NCI-H2081 treated with DMSO at 0.1 percent for 48 hours (cell line): Measurements from ENCODE around the gene MEF2C.
A peak's percentile ranks its signal among the peaks of the same experiment; 100 is the strongest.
"Not testable (repeated sequence)": the region's sequence is repeated elsewhere in the genome, so short reads cannot be mapped to it uniquely, and the experiment has no call there.

Source experiments
- DNase-seq: peaks from one replicate; lab custom pipeline; 2025; lab: John Stamatoyannopoulos, UW

The MEF2C gene

DNA sequence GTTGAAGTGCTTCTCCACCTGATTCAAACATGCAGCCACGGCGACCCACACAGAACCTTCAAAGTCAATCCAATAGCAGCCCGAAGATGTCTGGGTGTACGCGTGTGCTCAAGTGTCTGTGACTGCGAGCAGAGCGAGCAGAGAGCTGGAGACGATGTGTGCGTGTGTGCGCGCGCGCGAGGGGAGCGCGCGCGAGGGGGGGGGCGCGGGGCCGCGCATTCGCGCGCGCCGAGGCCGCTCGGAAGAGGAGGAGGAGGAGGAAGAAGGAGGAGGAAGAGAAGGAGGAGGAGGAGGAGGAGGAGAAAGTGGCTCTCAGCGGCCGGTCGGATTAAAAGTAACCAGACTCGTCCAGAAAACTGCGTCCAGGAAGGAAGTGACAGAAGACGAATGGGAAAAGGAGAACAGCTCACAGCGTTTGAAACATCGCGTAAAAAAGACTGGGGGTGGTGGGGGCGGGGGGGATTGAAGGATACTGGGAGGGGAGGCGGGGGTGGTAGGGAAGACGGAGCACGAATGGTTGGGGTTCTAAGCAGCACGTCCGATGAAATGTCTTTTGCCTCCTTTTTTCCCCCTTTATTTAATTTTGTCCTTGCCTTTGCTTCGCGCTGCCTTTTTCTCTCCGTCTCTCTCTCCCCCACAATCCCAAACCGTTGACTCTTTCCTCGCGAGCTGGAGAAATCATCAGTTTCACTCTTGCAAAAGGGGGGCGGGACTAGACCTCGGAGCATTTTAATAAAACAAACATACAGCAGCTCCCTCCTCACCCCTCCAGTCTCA, at the start of gene MEF2C:
TSS of gene MEF2C (minus strand) at position 126 of the 777 bp plus-strand sequence. CDS start 59,396 bp downstream, outside the sequence.
- peak; percentile 21 for DNase-seq

- no peak for DNase-seq
These were observed 49.6 kb upstream of the MEF2C start for GRCh38 chr5:88932541-88932940.

DNA sequence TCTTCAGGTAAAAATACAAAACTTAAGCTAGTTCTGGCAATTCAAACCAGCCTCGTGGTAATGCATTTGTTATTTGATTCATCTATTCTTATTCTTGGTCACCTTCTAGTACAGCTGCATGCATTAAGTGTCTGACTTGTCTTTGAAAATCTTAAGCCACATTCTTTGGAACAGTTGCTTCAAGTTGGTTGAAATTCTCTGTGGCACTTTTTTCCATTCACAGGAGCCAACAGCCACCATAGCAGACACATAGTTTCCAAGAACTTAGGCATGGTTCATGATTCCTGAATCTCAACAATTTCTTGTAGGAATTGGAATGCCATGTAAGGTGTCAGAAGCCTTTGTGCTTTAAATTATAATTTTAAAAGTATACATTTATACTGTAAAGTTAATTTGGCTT, 47.4 kb upstream of the MEF2C start:
- no peak for DNase-seq

GRCh38 chr5:88929385-88929784, 46.4 kb upstream of the MEF2C start:
- no peak for DNase-seq

DNA sequence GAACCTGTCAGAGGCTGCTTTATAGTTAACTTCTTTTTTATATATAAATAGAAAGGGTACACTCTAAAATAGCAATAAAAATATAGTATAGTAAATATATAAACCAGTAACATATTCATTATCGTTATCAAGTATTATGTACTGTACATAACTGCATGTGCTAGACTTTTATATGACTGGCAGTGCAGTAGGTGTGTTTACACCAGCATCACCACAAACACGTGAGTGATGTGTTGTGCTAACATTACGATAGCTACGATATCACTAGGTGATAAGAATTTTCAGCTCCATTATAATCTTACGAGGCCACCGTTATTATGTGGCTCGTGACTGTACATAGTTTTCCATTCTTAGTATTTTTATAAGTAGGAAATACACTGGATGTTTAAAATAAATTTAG, 43.8 kb upstream of the MEF2C start:
- no peak for DNase-seq

DNA sequence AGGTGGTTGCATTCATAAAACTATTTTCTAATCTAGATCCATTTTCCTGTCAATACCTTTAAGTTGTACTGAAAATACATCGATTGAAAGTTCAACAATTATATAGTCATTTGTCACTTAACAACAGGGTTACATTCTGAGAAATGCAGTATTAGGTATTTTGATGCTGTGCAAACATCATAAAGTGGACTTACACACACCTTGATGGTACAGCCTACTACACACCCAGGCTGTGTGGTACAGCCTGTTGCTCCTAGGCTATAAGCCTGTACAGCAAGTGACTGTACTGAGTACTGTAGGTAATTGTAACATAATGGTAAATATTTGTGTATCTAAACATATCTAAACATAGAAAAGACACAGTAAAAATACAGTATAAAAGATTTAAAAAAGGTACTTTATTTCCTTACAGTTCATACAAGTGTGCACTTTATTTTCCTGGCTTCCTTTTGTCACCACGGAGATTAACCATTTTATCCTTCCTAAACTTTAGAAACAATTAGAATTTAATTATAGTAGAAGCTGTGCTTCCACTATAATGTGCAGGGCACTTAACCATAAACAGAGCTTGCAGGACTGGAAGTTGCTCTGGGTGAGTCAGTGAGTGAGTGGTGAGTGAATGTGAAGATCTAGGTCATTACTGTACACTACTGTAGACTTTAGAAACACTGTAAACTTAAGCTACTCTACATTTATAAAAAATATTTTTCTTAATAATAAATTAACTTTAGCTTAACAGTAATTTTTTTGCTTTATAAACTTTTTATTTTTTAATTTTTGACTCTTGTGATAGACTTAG, 42.9 kb upstream of the MEF2C start:
- no peak for DNase-seq

- DNase-seq: no peak
These were observed 41.3 kb upstream of the MEF2C start for GRCh38 chr5:88924330-88924657.

DNA sequence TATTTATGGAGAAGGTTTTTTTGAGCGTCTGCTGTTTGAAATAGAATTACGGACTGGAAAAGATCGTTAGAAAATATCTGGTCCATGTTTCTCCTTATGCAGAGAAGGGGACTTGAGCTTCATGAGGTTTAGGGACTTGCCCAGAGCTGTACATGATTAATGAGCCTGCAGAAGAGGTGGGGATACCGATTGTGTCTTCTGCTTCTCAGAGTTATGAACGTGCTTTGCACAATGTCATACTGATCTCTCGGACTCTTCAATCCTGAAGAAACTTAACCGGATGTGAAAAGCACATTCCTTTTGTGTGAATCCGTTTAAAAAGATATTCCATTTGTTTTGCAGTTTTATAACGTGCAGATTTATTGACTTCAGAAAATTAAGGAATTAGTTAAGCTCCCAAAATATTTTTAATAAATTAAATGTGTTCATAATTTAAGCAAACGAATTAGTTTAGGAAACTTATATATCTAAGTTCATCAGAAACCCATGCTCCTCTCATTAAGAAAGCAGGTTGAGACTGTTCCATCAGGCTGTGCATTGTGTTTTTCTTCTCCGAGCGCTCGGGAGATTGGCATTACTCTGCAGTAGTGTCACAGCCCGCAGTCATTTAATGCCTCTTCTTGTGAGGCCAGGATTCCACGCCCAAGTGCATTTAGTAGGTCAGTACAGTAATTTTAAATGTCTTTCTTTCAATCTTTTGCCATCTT, 40.8 kb upstream of the MEF2C start:
- no peak for DNase-seq

DNA sequence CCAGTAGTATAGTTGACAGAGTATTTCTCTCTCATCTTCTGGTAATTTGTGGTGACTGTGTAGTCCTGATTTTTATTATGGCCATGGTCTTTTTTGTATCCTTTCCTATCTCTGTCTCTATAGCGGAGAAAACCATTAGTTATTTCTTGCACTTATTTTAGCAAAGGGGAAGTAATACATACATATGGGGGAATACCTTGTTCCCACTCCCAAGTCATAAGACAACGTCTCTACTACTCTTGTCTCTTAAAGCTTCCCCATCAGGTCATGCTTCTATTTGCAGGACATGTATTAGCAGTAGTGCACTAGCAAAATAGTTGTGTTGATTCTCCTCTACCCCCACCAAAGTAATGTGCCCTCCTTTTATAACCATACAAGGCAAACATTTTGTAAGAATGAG, 29.8 kb upstream of the MEF2C start:
- DNase-seq: not testable (repeated sequence)

GRCh38 chr5:88911059-88911572, 28.1 kb upstream of the MEF2C start:
- DNase-seq: not testable (repeated sequence)

DNA sequence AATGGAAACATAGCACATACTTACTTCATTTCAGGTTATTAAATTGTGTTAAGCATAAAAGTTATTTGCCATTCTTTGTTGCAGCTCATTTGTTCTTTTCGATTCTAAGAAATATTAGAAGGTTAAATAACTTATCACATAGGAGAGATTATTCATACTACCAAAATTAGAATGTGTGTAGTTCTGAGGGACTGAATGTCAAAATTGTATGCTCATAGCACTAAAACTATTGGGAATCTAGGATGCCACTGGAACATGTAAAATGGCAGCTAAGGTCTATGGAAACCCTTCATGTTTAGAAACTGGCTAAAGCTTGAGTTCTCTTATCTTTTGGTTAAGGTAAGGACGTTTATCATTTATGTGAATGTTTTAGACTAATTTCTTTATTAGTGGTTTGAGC, 21.5 kb upstream of the MEF2C start:
- not testable (repeated sequence) for DNase-seq

- not testable (repeated sequence) for DNase-seq
These were observed 21.0 kb upstream of the MEF2C start for GRCh38 chr5:88903966-88904365.

DNA sequence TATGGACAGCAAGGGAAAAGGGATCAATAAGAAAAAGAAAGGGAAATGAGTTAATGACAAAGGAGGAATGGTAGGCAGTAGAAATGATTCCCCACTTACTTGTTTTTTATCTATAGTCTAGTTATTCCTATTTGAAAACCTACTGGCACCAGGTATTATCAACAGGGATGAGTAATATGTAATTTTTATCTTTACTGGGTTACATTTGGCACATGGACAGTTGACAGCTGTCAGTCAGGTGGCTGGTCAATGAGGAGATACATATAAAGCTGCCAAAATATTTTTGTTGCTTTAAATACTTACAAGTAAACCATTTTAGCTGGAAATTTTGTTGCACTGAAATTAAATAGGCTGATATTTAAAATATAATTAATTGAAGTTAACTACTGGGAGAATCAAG, 18.1 kb upstream of the MEF2C start:
- not testable (repeated sequence) for DNase-seq

- DNase-seq: no peak
These were observed 16.2 kb upstream of the MEF2C start for GRCh38 chr5:88899096-88899737.

DNA sequence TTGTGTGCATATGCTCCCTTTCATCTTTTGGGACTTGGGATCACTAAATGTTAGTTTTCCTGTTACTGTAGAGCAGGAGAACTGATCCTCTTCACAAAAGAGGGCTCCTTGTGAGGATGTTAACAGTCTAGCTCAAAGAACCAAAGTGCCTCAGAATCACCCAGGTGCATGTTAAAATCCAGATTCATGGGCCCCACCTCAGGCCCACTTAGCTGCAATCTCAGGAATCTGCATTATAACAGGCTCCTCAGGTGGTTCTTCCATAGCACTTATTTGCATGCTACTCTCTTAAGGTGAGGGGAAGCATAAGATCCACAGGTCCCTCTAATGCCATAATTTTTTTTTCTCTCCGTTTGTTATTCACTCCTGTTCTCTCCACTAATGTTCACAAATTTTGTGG, 14.8 kb upstream of the MEF2C start:
- DNase-seq: no peak

GRCh38 chr5:88895681-88896501, 12.9 kb upstream of the MEF2C start:
- no peak for DNase-seq

DNA sequence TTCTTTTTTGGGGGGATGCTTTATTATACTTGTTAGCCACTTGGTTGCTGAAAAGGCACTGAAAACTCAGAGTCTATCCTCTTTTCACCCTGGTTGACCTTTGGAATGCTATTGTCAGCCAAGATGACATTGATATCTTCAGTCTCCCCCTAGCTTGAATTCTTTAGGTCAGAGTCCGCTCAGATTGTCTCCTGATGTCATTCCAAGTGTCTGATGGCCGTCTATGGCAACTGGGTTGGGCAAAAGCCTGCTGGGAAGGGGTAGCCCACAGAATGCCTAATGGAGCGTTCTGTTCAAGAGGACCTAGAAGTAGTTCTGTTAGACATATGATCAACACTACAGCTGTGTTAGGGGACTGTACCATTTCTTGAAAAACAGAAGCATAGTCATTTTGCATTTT, 9.7 kb upstream of the MEF2C start:
- DNase-seq: no peak

GRCh38 chr5:88890070-88890781, 7.2 kb upstream of the MEF2C start:
- DNase-seq: no peak

GRCh38 chr5:88889189-88890069, 6.4 kb upstream of the MEF2C start:
- DNase-seq: no peak

DNA sequence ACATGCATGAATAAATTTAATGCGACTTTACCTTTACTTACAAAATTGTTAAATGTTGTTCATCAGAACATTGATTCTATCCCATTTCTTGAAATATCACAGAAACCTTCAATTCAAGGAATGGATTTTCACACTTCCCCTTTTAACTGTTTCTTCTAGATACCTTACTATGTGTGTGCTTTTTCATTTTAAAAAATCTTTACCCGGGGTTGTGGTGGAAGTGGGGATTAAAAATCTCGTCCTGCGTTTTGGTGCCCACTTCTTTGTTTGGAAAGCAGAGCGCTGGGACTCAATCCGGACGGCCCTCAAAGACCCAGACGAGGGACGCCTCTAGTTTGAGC, 5.8 kb upstream of the MEF2C start:
- DNase-seq: no peak
